Measurements from ENCODE around the gene PSMC6. TPM values are rescaled to one million over a fixed set of nuclear protein-coding genes. Genes with fewer than 3 reads are reported as not detected.

Gene PSMC6
- total RNA-seq, 1 experiment from 2014 or later, result 394 TPM

Other genes starting within 250 kb of the PSMC6 start
- 4.2 and 4.3 TPM in 2 replicates for gene TXNDC16, start 154.7 kb upstream of the PSMC6 start, total RNA-seq (2014; rRNA removed; shearing (Covaris generic))
- 2.2 and 5.8 TPM in 2 replicates for gene GPR137C, start 154.4 kb upstream of the PSMC6 start, total RNA-seq (2014; rRNA removed; shearing (Covaris generic))
- gene ERO1A, start 11.6 kb upstream of the PSMC6 start, total RNA-seq (2014; rRNA removed; shearing (Covaris generic)), result 107 and 135 TPM in 2 replicates
- 15.5 and 18.6 TPM in 2 replicates for gene STYX, start 23.0 kb downstream of the PSMC6 start, total RNA-seq (2014; rRNA removed; shearing (Covaris generic))
- 59.4 and 70.0 TPM in 2 replicates for gene GNPNAT1, start 84.4 kb downstream of the PSMC6 start, total RNA-seq (2014; rRNA removed; shearing (Covaris generic))
- gene FERMT2, start 243.8 kb downstream of the PSMC6 start, total RNA-seq (2014; rRNA removed; shearing (Covaris generic)), result 121 and 131 TPM in 2 replicates

Measured in Daoy (cell line).